HG02981 (cell line): ENCODE measurements around the gene DEK.
"Not testable (repeated sequence)": the region's sequence is repeated elsewhere in the genome, so short reads cannot be mapped to it uniquely, and the experiment has no call there.

ENCODE experiments used
- ATAC-seq: cut with Tn5 transposase; IDR thresholded peaks from one replicate; pipeline ENCODE4 v1.9.1; 2021; ENCODE audit warnings: mild to moderate bottlenecking, moderate library complexity; ENCODE audit not compliant: unreplicated experiment

DEK gene

DNA sequence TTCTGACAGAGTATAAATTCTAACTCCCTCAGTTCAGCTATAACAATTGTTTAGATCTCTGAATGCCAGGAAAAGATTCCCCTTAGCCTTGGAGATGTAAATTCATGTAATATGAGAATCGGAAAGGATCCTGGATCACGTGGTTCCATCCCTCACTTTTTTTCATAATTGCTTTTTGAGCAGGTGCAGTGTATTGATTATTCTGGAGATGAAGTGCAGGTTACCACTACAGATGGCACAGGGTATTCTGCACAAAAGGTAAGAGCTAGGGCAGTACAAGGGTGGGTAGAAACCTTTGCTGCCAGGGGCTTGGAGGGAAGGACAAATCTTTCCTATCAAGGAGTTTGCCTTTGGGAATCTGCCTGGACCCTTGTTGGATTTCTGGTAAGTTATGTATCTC lies 56.4 kb downstream of the DEK start:
- no peak for ATAC-seq

DNA sequence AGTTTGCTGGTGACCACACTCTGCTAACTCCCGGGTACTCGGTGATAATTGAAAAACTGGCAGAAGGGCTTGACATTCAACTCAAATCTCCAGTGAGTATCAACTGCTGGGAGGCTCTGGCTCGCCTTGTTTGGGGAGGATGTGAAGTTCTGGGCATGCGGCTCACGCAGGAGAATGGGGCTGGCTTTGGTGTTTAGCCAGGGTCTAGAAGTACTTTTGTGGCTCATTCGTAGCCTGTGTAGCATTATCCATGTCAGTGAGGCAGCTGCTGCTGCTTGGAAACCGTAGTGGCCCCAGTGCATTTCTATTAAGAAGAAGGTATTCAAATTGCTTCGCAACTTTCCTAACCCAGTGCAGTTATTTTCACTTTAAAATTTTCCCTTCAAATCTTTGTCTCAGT lies 56.9 kb downstream of the DEK start:
- no peak for ATAC-seq

DNA sequence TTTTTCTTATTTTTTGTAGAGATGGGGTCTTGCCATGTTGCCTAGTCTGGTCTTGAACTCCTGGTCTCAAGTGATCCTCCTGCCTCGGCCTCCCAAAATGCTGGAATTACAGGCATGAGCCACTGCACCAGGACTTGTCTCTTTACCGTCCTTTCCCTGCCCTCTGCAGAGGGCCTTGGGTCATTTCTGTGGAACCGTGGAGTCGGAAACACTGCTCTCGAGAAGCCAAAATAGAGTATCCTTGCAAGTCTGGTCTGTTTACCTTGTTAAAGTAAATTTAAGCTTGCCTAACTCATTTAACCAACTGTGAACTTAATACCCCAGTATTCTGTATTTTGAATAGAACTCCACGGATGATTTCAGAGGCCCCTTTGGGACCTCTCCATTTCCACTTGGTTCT lies 57.7 kb downstream of the DEK start:
- ATAC-seq = no peak

DNA sequence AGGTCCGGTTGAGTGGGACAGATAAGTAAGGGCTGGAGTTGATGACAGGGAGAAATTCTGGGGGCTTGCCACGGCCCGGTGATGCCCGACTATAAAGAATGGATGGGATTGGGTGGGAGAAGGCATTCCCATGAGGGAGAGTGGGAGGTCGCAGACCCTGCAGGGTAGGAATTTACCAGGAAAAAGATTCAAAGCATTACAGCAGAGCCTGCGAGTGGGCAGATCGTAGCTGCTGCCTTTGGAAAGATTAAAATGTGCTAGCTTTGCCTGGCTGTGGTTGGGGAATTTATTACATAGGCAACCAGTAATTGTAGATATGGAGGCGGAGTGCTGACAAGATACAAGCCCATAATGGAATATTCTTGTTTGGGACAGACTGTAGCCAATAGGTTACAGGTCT lies 59.6 kb downstream of the DEK start:
- ATAC-seq = no peak

DNA sequence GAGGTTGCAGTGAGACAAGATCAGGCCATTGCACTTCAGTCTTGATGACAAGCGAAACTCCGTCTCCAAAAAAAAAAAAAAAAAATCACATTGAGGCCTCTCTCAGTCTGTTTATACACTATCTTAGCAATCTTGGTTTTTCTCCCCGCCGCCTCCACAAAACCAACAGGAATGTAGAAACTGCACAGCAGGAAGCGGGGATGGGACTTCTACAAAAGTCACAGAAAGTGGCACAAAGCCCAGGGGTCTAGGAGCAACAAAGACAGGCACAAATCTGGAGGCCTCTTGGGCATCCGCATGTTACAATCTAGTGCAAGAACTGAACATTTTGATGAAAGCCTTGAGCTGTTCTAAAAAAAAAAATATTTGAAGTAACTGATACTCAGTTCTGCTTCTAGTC lies 60.5 kb downstream of the DEK start:
- no peak for ATAC-seq

DNA sequence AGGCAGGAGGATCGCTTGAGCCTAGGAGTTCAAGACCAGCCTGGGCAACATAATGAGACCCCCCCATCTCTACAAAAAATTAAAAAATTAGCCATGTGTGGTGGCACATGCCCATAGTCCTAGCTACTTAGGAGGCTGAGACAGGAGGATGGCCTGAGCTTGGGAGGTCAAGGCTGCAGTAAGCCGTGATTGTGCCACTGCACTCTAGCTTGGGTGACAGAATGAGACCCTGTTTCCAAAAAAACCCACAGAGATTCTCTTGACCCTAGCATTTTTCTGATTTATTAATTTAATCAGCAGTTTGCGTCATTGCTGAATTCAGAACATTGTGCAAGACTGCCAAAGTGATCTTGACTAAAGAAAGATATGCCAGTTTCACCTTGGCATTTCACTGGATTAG lies 72.3 kb downstream of the DEK start:
- no peak for ATAC-seq

DNA sequence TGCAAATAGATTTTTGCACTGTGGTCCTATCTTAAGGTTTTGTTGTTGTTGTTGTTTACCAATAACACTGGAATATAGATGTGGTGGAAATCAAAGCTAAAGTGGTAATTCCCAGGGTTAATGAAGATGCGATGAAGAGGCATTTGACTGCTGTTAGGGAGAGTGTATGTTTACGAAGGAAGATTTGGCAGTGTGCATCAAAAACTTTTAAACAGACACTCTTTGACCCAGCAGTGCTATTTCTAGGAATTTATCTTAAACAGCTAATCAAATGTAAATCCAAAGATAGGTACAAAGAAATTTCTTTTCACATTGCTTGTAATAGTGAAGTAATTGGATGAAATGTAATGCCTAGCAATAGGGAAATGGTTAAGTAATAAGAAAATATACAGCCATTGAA lies 75.1 kb downstream of the DEK start:
- ATAC-seq = no peak

DNA sequence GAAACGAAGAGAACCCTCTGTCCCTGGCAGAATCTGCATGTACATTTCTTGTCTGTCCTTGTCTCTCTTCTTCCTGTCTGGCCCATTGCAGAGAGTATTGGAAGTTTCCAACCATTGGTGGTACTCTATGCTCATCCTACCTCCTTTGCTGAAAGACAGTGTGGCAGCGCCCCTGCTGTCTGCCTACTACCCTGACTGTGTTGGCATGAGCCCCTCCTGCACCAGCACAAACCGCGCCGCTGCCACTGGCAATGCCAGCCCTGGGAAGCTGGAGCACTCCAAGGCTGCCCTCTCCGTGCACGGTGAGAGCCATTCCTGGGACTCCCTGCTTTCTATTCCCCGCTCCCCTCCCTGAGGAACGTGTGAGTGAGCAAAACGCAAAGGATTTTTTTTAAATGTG lies 76.6 kb downstream of the DEK start:
- ATAC-seq = no peak

DNA sequence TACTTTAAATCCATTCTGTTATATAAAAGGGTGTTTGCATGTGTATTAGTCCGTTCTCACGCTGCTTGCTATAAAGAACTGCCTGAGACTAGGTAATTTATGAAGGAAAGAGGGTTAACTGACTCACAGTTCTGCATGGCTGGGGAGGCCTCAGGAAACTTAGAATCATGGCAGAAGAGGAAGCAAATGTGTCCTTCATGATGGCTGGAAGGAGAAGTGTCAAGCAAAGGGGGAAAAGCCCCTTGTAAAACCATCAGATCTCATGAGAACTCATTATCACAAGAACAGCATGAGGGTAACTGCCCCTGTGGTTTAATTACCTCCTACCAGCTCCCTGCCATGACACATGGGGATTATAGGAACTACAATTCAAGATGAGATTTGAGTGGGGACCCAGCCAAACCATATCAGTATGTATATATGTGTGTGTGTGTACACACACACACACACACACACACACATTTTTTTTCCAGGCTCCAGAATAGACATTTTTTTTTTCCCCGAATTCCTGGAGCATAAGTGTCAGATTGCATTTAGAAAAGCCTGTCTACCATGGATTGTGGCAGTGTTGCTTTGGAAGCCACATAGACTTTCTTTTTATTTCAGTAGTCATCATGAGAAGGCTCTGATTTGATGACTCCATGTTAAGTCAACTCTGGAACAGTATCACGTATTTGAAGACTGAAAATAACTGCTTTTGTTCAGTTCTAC lies 77.6 kb downstream of the DEK start:
- ATAC-seq = no peak

DNA sequence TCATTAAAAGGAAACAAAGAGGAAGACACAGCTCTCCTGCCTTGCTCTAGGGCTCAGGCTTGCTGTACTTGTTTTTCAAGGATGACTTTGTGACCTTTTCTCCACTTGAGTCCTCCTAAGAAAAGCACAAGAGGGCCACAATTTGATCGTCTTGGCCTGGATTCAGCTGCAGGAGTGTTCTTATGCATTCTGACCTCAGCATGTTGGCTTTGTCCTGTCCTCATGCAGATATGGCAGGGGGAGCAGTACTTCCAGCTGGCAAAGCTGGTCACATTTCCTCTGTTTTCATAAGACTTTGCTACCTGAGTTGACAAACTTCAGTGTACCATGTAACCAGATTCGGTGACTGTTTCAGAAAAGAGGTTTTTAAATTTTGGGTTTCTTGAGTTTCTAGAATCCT lies 78.3 kb downstream of the DEK start:
- no peak for ATAC-seq

DNA sequence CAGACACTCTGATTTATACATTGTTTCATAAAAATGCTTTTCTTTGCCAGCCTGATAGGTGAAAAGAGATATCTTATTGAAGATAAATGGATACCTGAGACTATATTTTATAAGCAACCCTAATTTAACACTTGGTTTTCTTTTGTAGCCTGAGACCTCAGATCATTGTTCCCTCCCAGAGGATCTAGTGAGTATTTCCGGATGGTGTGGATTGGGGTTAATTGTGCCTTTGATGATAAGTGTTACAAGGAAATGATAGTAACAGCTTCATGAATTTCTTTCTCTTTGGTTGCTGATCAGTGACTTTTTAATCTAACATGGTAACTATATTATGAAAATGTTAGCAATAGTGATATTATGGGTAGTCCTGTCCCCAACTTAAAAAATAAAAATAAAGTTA lies 78.7 kb downstream of the DEK start:
- ATAC-seq = no peak

DNA sequence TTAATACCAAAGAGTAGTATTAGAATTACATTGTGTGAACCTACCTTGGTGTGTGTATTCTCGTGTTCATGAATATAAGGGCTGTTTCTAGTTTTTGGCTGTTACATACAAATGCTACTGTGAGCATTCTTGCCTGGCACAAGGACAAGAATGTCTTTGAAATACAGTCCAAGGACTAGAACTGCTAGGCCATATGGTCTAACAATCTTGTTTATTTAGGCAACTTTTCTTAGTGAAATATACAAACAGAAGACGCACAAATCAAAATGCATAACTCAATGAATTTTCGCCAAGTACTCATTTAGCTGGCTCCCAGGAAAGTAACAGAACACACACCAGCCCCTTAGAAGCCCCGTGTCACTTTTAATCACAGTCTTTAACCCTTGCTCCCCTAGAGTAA lies 80.6 kb downstream of the DEK start:
- ATAC-seq = no peak

DNA sequence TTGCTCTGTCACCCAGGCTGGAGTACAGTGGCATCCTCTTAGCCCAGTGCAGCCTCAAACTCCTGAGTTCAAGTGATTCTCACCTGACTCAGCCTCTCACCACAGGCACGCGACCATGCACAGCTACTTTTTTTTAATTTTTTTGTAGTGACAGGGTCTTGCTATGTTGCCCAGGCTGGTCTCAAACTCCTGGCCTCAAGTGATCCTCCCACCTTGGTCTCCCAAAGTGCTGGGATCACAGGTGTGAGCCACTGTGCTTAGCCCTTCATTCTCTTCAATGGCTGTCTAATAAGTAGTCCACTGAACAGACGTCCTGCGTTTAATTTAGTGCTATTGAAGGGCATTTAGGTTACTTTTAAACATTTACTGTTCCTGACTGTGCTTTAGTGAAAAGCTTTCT lies 81.8 kb downstream of the DEK start:
- no peak for ATAC-seq

DNA sequence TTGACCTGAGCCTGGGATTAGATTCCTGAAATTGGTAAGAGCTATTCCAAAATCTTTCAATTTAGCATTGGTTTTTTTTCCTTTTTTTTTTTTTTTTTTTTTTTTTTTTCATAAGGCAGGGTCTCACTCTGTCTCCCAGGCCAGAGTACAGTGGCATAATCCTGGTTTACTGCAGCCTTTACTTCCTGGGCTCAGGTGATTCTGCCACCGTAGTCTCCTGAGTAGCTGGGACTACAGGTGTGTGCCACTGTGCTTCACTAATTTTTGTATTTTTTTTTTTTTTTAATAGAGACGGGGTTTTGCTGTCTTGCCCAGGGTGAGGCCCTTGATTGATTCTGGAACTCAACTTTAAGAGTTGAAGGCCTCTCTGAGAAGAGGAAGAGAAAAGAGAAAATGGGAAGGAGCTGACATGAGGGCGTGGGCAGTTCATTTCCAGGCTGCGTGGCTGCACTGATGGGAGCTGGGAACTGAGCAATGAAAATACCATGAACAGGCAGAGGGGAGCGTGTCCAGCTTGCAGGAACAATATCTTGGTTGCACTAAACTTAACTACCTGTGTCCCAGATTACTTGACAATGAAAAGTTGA lies 84.5 kb downstream of the DEK start:
- ATAC-seq = no peak

DNA sequence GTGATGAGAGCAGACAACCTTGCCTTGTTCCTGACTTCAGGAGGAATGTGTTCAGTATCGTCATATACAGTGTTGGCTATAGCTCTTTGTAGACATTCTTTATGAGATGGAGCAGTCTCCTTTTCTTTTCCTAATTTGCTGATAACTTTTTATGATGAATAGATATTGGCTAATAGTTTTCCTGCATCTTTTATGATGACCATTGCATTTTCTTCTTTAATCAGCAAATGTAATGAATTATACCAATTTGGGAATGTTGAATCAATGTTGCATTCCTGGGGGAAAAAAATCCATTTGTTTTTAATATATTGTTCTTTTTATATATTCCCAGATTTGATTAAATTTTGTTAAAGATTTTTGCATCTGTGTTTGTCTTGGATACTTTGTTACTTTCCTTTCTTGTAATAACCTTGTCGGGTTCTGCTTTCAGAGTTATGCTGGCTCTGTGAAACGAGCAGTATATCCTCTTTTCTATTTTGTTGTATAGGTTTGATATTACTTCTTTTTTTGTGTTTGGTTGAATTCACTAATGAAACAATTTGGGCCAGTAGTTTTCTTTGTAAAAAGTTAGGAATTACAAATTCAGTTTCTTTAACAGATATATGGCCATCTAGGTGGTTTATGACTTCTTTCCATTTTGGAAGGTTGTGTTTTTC lies 85.2 kb downstream of the DEK start:
- no peak for ATAC-seq

DNA sequence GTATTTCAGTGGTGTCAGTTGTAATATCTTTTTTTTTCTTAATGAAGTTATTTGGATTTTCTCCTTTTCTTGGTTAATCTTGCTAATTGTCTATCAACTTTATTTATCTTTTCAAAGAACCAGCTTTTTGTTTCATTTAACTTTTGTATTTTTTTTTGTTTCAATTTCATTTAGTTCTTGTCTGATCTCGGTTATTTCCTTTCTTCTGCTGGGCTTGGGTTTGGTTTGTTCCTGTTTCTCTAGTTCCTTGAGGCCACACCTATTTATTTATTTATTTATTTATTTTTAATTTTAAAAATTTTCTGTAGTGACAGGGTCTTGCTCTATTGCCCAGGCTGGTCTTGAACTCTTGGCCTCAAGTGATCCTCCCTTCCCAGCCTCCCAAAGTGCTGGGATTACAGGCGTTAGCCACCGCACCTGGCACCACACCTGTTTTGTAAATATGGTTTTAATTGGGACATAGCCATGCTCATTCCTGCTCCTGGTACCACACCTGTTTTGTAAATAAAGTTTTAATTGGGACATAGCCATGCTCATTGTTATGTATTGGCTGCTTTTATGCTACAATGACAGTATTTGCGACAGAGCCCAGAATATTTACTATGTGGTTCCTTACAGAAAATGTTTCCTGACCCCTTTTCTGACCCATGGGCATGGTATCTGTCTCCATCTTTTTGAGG lies 86.9 kb downstream of the DEK start:
- ATAC-seq = no peak

DNA sequence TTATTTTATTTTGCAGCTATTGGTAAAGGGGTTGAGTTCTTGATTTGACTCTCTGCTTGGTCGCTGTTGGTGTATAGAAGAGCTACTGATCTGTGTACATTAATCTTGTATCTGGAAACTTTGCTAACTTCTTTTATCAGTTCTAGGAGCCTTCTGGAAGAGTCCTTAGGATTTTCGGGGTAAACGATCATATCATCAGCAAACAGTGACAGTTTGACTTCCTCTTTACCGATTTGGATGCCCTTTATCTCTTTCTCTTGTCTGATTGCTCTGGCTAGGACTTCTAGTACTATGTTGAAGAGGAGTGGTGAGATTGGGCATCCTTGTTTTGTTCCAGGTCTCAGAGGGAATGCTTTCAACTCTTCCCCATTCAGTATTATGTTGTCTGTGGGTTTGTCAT lies 88.1 kb downstream of the DEK start:
- ATAC-seq = not testable (repeated sequence)
